ENCODE data around the gene TIFAB.

GRCh38 chr5:135498637-135498995 is 46.5 kb upstream of the TIFAB start:
- TF ChIP-seq CTCF (IDR thresholded peaks at IDR 0.05) (no peak), POLR2A (IDR thresholded peaks at IDR 0.05) (no peak), EP300 (IDR thresholded peaks at IDR 0.05) (no peak)
